Measurements from ENCODE around the gene ZNF135.

- TF ChIP-seq CTCF (IDR thresholded peaks at IDR 0.05) (no peak), JUND (IDR thresholded peaks at IDR 0.05) (no peak), EP300 (IDR thresholded peaks at IDR 0.05; ENCODE audit: borderline replicate concordance in 1 of 2, low read depth in 1 of 2, low read length in 1 of 2) (no peak), POLR2AphosphoS5 (IDR thresholded peaks at IDR 0.05; ENCODE audit: low read depth, low read length) (no peak), RAD21 (IDR thresholded peaks at IDR 0.05; ENCODE audit: low read length) (no peak), EZH2phosphoT487 (IDR thresholded peaks at IDR 0.05; ENCODE audit: borderline replicate concordance, low read depth) (no peak), REST (IDR thresholded peaks at IDR 0.05; ENCODE audit: low read depth, low read length) (no peak), FOXM1 (IDR thresholded peaks at IDR 0.05; ENCODE audit: low read depth) (no peak), PBX3 (IDR thresholded peaks at IDR 0.05) (no peak), USF1 (IDR thresholded peaks at IDR 0.05; ENCODE audit: borderline replicate concordance, low read depth) (no peak), SIN3A (IDR thresholded peaks at IDR 0.05; ENCODE audit: borderline replicate concordance, low read depth, low read length) (no peak), TEAD4 (IDR thresholded peaks at IDR 0.05; ENCODE audit: borderline replicate concordance, insufficient read depth) (no peak), ZBTB33 (IDR thresholded peaks at IDR 0.05; ENCODE audit: borderline replicate concordance, low read depth) (no peak)
These were observed 18.1 kb upstream of the ZNF135 start for GRCh38 chr19:58040751-58041525.

Measured in SK-N-SH (cell line).